Spleen (tissue), 11 donors: ENCODE measurements around the gene ST6GAL1. TPM values are rescaled to one million over a fixed set of nuclear protein-coding genes. Genes with fewer than 3 reads are reported as not detected.

Experiments used
- DNase-seq: peaks from one replicate; pipeline ENCODE4 v3.0.0-alpha.2; 2020
- H3K27ac ChIP-seq, 8 donors: fragments of 200-600 bp; sonication (generic) in 7 of 8; 1 replicate in 4 of 8; 2 replicates in 4 of 8; pipeline versions ENCODE4 v1.5.0 to v1.8.0; 2016 to 2021; ENCODE audit warnings: inconsistent platforms in 4 of 8, mild to moderate bottlenecking in 4 of 8, moderate library complexity in 1 of 8
- H3K27me3 ChIP-seq, 7 donors: fragments of 200-600 bp; sonication (generic) in 6 of 7; replicated peaks in 1 of 7; 1 replicate in 4 of 7; 2 replicates in 3 of 7; pipeline versions ENCODE4 v1.5.0 to v1.8.0; 2016 to 2021; ENCODE audit warnings: inconsistent platforms in 3 of 7, mild to moderate bottlenecking in 1 of 7
- H3K36me3 ChIP-seq, 6 donors: fragments of 200-600 bp; sonication (generic) in 5 of 6; 1 replicate in 4 of 6; 2 replicates in 2 of 6; pipeline versions ENCODE4 v1.5.0 to v1.8.0; 2016 to 2021; ENCODE audit warnings: inconsistent platforms in 2 of 6
- H3K4me1 ChIP-seq, 6 donors: fragments of 200-600 bp; sonication (generic) in 5 of 6; 1 replicate in 3 of 6; 2 replicates in 3 of 6; pipeline versions ENCODE4 v1.5.0 to v1.8.0; 2016 to 2021; ENCODE audit warnings: inconsistent platforms in 3 of 6
- H3K4me3 ChIP-seq, 8 donors: fragments of 200-600 bp; sonication (generic) in 7 of 8; 1 replicate in 4 of 8; 2 replicates in 4 of 8; pipeline versions ENCODE4 v1.5.0 to v1.8.0; 2016 to 2021; ENCODE audit warnings: inconsistent platforms in 4 of 8, mild to moderate bottlenecking in 4 of 8, moderate library complexity in 2 of 8
- H3K9me3 ChIP-seq, 8 donors: fragments of 200-600 bp; sonication (generic) in 7 of 8; 1 replicate in 4 of 8; 2 replicates in 4 of 8; pipeline versions ENCODE4 v1.5.0 to v1.8.0; 2016 to 2021; ENCODE audit warnings: inconsistent platforms in 4 of 8
- POLR2A ChIP-seq, 3 donors: fragments of 450-650 bp; IDR thresholded peaks; one replicate each; pipeline ENCODE4 v1.5.1; 2017; ENCODE audit warnings: antibody characterized with exemption in 3 of 3, mild to moderate bottlenecking in 1 of 3
- POLR2AphosphoS5 ChIP-seq, 3 donors: sonication (generic); formaldehyde crosslinking; IDR thresholded peaks; one replicate each; pipeline ENCODE4 v1.5.1; 2017; ENCODE audit warnings: antibody characterized with exemption in 3 of 3
- WGBS, 5 donors: extraction: QIAGEN DNeasy Blood & Tissue Kit in 3 of 5; methylation state at CpG; one replicate each; pipeline versions ENCODE4 v1.1.5 to v1.1.7; 2013 to 2018; 5-methylcytosine and 5-hydroxymethylcytosine counted together
- intact Hi-C: fragments of 100-400 bp; cut with DNase I; formaldehyde crosslinking; loops from one replicate; pipeline ENCODE4 v1.15.0; 2023; ENCODE audit warnings: low total_unique reads
- polyA plus RNA-seq, 3 donors: library from polyadenylated mRNA; stranded (reverse); fragments of 200-250 nt; gene quantifications; one replicate each; pipeline ENCODE4 v1.2.1, GENCODE V29; 2013
- total RNA-seq, 7 donors: library from RNA; depleted of rRNA in 3 of 7; stranded (reverse); fragments of >200 nt in 3 of 7; fragmentation: NEBNext Ultra II Directional in 4 of 7; extraction: Animal tissue kit (Norgen Biotek cat#: 25700) in 4 of 7; gene quantifications; one replicate each; pipeline versions ENCODE4 v1.1.0 to v1.2.1, GENCODE V29; 2016 to 2021
- TF ChIP-seq, protein P1 (sequence below), 11 experiments: fragments of 200-600 bp in 7 of 11; fragments of 450-650 bp in 4 of 11; sonication (generic) in 4 of 11; IDR thresholded peaks in 8 of 11; conservative IDR thresholded peaks in 3 of 11; 1 replicate in 7 of 11; 2 replicates in 4 of 11; pipeline versions ENCODE4 v1.4.0 to v1.8.0; 2016 to 2021; ENCODE audit warnings: antibody characterized with exemption in 11 of 11, inconsistent platforms in 4 of 11, mild to moderate bottlenecking in 1 of 11
- donor health status: healthy with polysubstance abuse.
- donor health status: DM: no; HTN: no; CAD: no; lungs with moderate emphysema.
- donor health status: DM: no; HTN: no; CAD: no.
- donor health status: Bipolar disorder and iron deficiency.
- donor health status: healthy.
- donor health status: DM: no; HTN: no; CAD: no.
- donor health status: DM: yes; HTN: yes; CAD: no.

Gene ST6GAL1
- total and polyA plus RNA-seq, 10 donors = 46.7 to 247 (median 187) TPM

DNA sequence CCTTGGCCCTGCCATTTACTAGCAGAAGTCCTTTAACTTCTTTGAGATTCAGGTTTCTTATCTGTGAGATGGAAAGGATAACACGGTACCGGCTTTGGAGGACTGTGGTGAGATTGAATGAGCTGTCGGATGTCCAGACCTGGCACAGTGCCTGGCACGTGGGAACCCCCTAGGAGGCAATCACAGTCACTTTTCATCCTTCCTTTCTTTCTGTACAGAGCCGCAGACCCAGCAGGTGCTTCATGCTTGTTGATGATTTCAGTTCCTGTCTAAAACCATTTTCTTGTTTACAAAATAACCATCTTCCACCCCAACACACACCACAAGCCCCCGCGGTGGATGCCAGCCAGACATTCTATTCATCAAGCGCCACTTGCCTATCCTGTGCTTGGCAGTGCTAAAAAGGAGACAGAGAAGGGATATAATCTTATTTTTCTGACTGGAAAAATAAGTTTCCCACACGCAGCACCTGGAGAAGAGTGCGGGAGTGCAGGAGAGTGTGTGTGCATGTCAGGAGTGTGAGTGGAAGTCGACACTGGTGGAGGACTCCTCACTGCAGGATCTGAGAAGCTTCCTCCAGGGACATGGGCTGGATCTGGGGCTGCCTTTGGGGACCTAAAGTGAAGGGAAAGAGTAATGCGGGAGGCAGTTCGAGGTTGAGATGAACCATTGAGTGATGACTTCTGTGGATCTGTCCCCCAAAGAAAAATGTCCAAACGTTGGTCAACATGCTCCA is 85.7 kb downstream of the ST6GAL1 start:
- WGBS, 5 donors = 61 to 73% (median 62%) methylated on average over 14 of the region's 14 CpGs
- DNase-seq = peak; percentile 85
- H3K27me3 ChIP-seq = no peaks in the 10 kb centered on the region
- H3K4me1 ChIP-seq = peaks cover 55 to 100% (median 92%) of the 10 kb centered on the region in 6 donors
- no peak for TF ChIP-seq POLR2A (IDR thresholded peaks at IDR 0.05)
- peak in 1 of 3 donors; percentile 59 for TF ChIP-seq POLR2AphosphoS5 (IDR thresholded peaks at IDR 0.05)
- TF ChIP-seq, protein P1, sequence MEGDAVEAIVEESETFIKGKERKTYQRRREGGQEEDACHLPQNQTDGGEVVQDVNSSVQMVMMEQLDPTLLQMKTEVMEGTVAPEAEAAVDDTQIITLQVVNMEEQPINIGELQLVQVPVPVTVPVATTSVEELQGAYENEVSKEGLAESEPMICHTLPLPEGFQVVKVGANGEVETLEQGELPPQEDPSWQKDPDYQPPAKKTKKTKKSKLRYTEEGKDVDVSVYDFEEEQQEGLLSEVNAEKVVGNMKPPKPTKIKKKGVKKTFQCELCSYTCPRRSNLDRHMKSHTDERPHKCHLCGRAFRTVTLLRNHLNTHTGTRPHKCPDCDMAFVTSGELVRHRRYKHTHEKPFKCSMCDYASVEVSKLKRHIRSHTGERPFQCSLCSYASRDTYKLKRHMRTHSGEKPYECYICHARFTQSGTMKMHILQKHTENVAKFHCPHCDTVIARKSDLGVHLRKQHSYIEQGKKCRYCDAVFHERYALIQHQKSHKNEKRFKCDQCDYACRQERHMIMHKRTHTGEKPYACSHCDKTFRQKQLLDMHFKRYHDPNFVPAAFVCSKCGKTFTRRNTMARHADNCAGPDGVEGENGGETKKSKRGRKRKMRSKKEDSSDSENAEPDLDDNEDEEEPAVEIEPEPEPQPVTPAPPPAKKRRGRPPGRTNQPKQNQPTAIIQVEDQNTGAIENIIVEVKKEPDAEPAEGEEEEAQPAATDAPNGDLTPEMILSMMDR (IDR thresholded peaks at IDR 0.05 in 8 of 11, conservative IDR thresholded peaks at IDR 0.05 in 3 of 11) = no peak
- H3K27ac ChIP-seq = peak overlapping the region in 7 of 8 donors; percentile 16 to 90 (median 73)
- peaks cover 0 to 28% (median 0%) of the 10 kb centered on the region in 6 donors for H3K36me3 ChIP-seq
- intact Hi-C loops = no loop called here
- no peaks in the 10 kb centered on the region for H3K9me3 ChIP-seq
- peak overlapping the region in 1 of 8 donors; percentile 31 for H3K4me3 ChIP-seq

DNA sequence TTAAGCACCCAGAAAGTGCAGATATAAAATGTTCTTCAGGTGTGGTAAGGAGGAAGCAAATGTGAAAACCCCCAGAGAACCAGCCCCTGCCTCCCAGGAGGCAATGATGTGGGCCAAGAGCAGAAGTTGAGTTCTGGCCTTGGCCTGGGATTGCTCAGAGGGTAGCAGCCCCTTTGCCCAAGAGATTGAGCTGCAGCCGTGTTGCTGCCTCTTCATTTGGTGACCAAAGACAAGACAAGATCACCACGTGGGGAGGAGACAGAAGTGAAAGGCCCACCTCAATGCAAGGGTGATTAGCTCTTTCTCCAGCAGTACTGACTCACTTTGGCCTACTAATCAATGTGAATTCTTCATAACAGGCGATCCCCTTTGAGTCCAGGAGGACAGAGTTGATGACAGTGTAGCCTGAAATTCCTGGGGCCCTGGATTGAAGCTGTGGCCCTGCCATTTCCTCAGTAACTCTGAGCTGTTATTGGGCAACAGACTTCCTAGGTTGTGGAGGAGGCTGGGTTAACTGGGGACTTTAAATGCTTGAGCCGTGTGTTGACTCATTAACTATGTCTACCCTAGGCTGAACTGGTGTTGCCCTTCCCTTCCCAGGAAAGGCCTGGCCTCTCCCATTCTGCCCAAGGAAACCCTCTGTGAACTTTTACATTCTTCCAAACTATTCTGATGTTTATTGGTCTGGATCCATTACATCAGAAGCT is 86.5 kb downstream of the ST6GAL1 start:
- Histone ChIP-seq H3K4me1 (peaks cover 50 to 100% (median 88%) of the 10 kb centered on the region in 6 donors), H3K4me3 (peak overlapping the region in 1 of 8 donors; percentile 31), H3K27me3 (no peaks in the 10 kb centered on the region), H3K27ac (peak overlapping the region; percentile 8 to 90 (median 68)), H3K36me3 (peaks cover 0 to 28% (median 0%) of the 10 kb centered on the region in 6 donors), H3K9me3 (no peaks in the 10 kb centered on the region)
- peak in 2 of 3 donors; percentile 60 to 63 for TF ChIP-seq POLR2AphosphoS5 (IDR thresholded peaks at IDR 0.05)
- no peak for TF ChIP-seq POLR2A (IDR thresholded peaks at IDR 0.05)
- no peak for DNase-seq
- intact Hi-C loops = no loop called here
- WGBS, 5 donors = 49 to 66% (median 52%) methylated on average over 4 of the region's 4 CpGs

DNA sequence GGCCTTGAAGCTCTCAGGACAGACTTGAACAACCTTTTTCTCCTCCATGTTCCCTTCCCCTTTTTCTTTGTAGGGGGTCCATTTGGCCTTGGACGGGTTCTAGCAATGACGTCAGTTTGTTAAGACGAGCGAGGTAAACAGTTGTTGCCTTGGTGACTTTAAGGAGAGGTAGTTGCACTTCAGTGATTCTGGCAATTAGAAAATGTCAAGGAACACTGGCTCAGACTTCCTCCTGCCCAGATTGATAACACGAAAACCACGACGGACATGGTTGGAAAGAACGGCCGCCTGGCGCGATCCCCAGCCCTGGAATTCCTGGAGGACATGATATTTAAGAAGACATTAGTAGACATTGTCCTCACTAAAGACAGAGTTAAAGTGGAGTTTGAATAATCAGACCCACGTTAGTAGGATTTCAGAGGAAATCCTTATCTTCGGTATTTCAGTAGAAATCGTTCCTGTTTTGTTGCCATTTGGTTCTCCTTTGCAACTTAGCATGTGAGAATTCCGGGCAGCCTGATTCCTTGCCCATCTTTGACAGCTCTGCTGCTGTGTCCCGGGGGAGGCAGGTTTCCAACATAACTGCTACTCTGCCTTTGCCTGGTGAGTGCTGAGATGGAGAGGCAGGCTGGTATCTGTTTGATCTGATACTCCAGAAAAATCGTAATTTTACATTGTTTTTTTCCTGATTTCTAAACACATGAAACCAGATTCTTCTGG is 87.3 kb downstream of the ST6GAL1 start:
- Histone ChIP-seq H3K4me3 (no peak overlapping the region), H3K36me3 (peaks cover 0 to 28% (median 0%) of the 10 kb centered on the region in 6 donors), H3K9me3 (no peaks in the 10 kb centered on the region), H3K27ac (peak overlapping the region; percentile 8 to 90 (median 68)), H3K4me1 (peaks cover 43 to 100% (median 79%) of the 10 kb centered on the region in 6 donors), H3K27me3 (no peaks in the 10 kb centered on the region)
- TF ChIP-seq, protein P1 (IDR thresholded peaks at IDR 0.05 in 8 of 11, conservative IDR thresholded peaks at IDR 0.05 in 3 of 11) = no peak
- no peak for TF ChIP-seq POLR2A (IDR thresholded peaks at IDR 0.05)
- peak in 1 of 3 donors; percentile 11 for TF ChIP-seq POLR2AphosphoS5 (IDR thresholded peaks at IDR 0.05)
- intact Hi-C loops = no loop called here
- WGBS, 5 donors = 64 to 70% (median 68%) methylated on average over 17 of the region's 17 CpGs
- no peak for DNase-seq

DNA sequence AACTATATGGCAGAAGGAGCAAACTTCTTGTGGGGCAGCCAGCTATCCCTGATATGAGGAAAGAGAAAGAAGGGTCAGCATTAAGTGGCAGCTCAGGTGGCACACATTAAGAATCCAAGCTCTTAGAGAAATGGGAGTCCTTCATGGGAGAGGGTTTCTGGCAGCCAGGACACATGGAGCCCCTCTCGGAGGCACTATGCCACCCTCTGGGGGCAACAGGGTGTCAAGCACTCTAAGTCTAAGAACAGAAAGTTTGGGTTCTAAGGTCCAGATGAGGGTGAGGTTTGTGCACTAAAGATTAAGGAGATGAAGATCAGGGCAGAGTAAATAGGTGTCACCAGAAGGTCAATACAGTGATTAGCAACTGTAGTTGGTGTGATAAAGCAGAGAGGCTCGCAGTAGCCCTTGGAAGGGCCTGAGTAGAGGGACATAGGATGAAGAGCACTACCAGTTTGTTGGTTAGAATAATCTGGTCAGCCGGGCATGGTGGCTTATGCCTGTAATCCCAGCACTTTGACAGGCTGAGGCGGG is 89.3 kb downstream of the ST6GAL1 start:
- peaks cover 0 to 3% (median 0%) of the 10 kb centered on the region in 8 donors for H3K9me3 ChIP-seq
- 90 to 98% (median 95%) methylated on average over 4 of the region's 4 CpGs for WGBS, 5 donors
- H3K4me1 ChIP-seq = peaks cover 26 to 100% (median 64%) of the 10 kb centered on the region in 6 donors
- peaks cover 0 to 34% (median 0%) of the 10 kb centered on the region in 6 donors for H3K36me3 ChIP-seq
- H3K27me3 ChIP-seq = no peaks in the 10 kb centered on the region
- intact Hi-C loops = no loop called here
- peak overlapping the region in 4 of 8 donors; percentile 23 to 91 (median 80) for H3K27ac ChIP-seq
- no peak for DNase-seq
- no peak overlapping the region for H3K4me3 ChIP-seq
- TF ChIP-seq POLR2A (IDR thresholded peaks at IDR 0.05) (no peak), POLR2AphosphoS5 (IDR thresholded peaks at IDR 0.05) (no peak)
- TF ChIP-seq, protein P1 (IDR thresholded peaks at IDR 0.05 in 8 of 11, conservative IDR thresholded peaks at IDR 0.05 in 3 of 11) = no peak
